ENCODE results near the gene DTD2.
"Not testable (repeated sequence)": the region's sequence is repeated elsewhere in the genome, so short reads cannot be mapped to it uniquely, and the experiment has no call there.

DTD2 gene

DNA sequence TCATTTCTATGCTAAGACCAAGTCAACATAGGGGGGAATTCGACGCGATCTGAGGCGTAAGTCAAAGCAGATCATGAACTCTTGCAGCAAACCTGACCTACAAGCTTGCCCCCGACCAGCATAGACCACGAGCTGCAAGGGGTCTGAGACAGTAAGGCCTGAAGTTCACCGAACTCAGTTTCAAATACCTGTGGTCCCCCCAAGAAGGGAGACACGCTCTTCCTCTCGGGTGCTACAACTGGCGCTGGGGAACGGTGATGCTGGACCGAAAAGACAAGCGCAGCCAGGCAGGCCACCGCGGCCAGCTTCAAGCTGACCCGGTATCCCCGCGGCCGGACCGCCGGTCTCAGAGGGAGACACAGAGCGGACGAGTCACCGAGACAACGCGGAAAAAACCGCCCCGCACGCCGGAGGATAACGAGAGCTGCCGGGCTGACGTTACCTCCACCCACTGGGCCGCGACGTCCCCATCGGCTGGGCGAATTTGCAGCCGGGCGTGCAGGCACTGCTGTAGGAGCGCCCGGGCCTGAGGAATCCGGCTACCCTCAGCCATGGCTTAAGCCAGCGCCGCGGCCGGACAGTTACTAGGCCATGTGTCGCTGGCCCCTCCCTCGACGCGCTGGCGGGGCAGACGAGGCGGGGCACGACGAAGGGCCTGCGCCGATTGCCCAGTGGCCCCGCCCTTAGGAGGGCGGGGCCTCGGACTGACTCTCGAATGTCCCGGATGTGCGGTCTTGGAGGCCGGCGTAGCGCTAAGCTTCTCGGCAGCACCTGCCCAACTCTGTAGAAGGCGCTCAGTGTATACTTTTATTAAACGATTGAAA, at the start of gene DTD2:
Gene DTD2, minus strand, starts transcription at position 666 of the 824 bp plus-strand sequence. Its CDS starts 113 bp downstream, at position 553.
- peak; percentile 76 to 91 (median 86) for DNase-seq

DNA sequence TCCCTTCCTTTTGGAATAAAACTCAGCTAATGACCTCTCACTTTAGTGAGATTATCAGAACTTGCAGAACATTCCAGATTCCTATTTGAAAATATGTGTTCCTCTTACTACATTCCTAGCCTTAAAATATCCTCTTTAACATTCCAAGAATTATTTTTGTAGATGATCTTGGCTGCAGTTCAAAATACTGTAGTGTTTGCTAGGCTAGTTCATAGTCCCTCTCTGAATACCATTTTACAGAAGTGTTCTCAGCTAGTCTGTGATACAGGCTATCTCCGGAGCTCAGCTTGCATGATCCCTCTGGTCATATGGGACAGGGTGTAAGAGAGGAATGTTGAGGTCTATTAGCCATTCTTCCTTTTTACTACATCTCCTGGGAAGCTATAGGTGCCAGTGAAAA, 48.1 kb upstream of the DTD2 start:
- no peak for DNase-seq

DNA sequence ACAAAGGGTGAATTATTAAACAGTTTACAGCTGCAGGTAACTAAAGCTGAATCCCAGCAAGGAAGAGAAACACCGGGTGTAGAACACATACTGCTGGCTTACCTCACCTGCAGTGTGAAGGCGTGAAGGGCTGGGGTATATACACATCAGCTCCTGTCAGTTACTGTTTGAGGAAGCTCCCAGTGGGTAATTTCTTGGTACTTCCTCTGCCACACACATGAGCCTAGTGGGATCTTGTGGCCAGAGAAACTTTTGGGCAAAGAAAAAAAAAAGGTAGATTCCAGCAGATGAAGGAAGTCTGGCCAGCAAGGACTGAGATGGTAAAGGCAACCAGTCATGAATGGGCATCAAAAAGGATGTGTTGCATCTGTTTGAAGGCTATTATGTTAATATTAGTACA, 44.6 kb upstream of the DTD2 start:
- no peak for DNase-seq

DNA sequence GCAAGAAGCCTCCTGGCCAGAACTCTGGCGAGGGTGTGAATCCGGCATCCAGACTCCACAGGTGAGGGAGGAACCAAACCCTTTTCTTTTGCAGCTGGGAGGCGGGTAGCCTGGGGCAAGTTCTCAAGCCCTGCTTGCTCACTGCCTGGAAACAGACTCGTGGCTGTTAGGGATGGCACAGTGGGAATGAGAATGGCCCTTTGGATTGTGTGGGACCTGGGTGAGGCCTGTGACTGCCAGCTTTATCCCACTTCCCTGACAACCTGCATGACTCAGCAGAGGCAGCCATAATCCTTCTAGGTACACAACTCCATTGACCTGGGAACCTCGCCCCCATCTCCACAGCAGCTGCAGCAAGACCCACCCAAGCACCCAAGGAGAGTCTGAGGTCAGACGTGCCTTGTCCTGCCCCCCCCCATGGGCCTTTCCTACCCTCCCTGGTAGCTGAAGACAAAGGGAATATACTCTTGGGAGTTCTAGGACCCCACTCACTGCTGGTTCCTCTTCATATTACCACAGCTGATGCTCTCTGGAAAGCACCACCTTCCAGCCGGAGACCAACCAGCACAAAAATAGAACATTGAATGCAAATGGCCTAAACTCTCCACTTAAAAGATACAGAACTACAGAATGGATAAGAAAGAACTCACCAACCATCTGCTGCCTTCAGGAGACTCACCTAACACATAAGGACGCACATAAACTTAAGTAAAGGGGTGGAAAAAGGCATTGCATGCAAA, 35.6 kb upstream of the DTD2 start:
- DNase-seq, result no peak

DNA sequence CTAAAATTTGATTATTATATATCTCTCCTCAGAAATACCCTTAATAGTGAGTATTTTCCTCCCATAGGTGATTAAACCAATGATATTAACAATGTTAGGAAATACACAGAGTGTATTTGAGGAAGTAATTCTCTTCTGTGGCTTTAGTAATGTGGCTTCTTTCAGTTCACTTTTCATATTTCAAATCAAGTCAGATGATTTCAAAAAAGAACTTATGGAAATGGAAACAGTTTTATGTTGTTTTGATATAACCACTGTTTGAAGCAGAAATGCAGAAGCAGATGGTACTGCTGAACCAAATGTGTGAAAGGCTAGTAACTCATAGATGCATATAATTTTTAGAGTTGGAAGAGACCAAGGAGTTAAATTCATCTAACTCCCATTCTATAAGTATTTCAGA, 32.4 kb upstream of the DTD2 start:
- no peak for DNase-seq

DNA sequence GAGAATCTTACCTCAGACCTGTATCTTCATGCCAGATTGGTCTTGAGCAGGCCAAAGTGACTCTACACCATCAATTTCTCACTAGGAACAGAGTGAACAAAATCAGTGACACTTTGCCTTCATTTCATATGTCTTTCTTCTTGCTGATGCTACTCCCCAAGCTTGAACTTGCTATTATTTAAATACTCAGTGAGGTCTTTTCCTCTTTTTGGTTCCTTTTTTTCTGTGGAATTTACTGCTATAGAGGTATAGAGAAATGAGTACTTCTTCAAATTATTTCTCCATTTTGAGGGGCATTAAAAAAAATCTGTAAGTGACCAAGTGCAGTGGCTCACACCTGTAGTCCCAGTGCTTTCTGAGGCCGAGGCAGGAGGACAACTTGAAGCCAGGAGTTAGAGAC, 30.6 kb upstream of the DTD2 start, which contains the start of gene GPR33:
Gene GPR33, minus strand, starts transcription at position 154 of the 400 bp plus-strand sequence. CDS start 4,074 bp downstream, outside the sequence.
- no peak for DNase-seq

DNA sequence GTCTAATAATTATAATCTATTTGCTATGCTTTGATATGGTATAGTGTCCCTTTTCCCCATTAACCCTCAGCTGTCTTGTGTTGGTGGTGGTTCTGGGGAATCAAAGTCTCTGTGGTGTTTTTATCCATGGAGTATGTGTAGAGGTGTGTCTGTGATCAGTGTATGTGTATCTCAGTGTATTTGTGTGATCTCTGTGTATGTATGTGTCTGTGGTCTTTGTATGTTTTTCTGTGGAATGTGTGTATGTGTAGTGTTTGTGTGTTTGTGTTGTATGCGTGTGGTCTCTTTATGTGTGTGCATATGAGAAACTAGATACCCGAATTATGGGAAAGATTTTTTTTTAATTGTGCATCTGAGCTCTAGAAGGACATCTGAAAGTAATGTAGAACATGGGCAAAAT, 29.5 kb upstream of the DTD2 start:
- no peak for DNase-seq

DNA sequence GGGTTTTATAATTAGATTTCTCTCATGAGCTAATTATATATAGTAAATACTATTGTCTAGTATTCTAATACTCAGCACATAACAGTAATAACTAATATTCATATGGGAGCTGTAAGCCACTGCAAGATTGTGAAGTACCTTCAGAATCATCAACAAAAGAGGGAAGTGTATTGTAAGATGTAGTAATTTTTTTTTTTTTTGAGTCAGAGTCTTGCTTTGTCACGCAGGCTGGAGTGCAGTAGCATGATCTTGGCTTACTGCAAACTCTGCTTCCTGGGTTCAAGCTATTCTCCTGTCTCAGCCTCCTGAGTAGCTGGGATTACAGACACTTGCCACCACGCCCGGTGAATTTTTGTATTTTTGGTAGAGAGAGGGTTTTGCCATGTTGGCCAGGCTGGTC, 27.4 kb upstream of the DTD2 start:
- DNase-seq, result no peak

DNA sequence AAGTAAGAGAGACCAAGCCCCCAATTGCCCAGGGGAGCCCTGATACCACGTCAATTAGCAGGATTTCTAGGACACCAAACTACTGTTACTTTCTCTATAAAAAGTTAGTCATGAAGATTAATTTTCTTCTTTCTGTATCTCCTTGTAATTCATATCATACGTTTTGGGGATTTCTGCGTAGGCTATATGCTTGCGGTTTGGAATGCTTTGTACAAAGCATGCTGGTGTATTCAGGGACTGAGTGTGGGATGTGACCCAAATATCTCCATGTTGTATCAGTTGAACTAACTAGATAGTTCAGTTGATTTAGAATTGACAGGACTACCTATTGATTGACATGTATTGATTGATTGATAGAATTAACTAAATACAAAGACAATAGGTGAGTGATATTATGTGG, 22.9 kb upstream of the DTD2 start:
- DNase-seq, result no peak

DNA sequence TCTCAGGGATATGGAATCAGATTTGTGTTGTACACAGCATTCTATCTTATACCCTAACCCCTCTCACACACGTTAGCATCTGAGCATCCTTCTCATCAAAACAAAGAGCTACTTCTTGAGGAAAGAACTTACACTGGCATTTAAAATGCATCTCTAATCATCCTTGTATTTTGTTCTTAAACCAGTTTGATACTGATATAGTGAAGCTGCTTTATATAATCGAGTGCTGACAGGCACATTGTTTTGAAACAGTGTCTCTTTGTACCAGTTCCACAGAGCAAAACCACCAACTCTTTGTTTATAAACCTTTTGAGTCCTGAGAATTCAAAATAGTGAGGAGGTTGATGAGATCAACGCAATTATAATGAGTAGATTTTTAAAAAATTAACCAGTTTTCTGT, 21.7 kb upstream of the DTD2 start:
- no peak for DNase-seq

DNA sequence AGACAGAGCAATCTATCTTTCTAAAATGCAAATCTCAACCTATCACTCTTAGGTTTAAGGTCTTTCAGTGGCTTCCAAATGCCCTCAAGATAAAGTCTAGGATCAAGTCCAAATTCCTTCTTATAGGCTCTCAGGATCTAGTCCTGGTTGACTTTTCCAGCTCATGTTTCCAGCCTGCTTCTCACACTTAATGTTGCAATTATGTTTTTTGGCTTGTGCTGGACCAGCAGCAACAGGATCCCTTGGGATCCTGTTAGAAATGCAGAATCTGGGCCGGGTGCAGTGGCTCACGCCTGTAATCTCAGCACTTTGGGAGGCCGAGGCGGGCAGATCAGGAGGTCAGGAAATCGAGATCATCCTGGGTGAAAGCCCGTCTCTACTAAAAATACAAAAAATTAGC, 19.9 kb upstream of the DTD2 start:
- no peak for DNase-seq

DNA sequence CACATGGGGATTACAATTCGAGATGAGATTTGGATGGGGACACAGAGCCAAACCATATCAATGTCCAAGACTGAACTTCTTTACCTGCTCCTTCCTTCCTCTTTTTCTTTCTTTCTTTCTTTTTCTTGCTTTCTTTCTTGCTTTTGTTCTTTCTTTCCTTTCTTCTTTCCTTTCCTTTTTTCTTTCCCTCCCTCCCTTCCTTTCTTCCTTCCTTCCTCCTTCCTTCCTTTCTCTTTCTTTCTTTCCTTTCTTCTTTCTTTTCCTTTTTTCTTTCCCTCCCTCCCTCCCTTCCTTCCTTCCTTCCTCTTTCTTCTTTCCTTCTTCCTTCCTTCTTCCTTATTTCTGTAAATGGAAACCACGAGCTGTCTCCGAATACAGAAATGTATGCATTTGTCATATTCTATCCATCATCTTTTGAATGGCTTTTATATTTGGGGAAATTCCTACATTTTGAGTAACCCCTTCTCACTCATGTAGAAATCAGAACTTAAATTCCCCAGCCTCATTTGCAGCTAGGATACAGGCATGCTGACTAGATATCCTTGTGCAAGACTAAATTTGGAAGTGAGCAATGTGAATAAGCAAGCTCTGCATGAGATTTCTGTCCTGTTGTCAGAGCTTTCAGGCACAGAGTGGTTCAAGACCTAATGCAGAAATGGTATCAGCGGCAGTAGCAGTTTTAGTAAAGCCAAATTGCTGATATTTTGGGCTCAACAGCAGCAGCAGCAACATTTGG, 19.0 kb upstream of the DTD2 start:
- DNase-seq, result no peak

DNA sequence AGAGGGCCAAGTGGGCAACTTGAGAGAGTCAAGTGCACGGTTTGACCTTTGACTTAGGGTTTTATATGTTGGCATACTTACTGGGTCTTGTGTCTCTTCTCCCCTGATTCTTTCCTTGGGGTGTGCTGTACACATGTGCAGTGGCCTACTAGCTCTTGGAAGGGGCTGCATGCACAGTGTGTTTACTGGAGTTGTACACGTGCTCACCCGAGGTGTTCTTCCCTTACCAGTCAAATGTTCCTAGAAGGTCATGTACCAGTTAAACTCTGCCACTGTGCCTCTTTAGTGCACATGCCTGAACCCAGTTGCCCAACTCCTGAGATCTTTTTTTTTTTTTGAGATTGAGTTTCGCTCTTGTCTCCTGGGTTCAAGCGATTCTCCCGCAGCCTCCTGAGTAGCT, 9.2 kb upstream of the DTD2 start:
- no peak for DNase-seq

DNA sequence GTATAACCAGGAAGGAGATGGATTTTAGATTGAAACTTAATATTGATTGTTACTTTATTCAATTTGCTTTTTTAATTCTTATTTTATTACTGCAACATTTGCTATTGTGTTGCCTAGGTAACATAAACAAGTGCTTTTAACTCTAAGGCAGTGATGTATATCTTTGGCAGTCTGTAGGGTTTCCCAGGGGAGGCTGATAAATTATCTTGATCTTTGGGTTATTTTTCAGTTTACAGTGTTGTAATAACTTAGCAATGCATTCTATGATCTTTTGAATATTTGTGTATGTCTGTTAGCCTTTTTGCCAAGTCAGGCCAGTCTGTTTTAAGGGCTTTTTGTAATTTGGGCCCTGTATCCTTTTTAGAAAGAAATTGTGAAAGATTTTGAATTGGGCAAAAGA, 7.8 kb upstream of the DTD2 start:
- no peak for DNase-seq

DNA sequence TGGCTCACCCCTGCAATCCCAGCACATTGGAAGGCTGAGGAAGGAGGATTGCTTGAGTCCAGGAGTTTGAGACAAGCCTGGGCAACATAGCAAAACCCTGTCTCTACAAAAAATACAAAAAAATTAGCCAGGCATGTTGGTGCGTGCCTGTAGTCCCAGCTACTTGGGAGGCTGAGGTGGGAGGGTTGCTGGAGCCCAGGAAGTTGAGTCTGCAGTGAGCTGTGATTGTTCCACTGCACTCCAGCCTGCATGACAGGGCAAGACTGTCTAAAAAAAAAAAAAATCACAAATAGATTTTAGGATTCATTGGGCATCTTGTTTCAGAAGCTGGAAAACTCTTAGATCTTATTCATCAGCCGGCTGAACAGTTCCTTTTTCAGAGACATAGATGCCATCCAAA, 5.1 kb upstream of the DTD2 start:
- DNase-seq, result not testable (repeated sequence)

DNA sequence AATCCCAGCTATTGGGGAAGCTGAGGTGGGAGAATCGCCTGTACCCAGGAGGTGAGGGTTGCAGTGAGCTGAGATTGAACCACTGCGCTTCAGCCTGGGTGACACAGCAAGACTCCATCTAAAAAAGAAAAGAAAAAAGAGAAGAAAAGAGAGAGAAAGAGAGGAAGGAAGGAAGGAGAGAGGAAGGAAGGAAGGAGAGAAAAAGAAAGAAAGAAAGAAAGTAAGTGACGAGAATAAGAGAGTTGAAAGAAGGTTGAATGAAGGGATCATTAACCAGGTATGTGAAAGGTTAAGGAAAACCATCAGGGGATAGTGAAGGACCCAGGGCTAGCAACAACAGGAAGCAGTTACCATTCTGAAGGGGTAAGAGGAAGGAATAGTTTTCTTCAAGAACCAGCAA, 4.2 kb upstream of the DTD2 start:
- DNase-seq, result no peak

DNA sequence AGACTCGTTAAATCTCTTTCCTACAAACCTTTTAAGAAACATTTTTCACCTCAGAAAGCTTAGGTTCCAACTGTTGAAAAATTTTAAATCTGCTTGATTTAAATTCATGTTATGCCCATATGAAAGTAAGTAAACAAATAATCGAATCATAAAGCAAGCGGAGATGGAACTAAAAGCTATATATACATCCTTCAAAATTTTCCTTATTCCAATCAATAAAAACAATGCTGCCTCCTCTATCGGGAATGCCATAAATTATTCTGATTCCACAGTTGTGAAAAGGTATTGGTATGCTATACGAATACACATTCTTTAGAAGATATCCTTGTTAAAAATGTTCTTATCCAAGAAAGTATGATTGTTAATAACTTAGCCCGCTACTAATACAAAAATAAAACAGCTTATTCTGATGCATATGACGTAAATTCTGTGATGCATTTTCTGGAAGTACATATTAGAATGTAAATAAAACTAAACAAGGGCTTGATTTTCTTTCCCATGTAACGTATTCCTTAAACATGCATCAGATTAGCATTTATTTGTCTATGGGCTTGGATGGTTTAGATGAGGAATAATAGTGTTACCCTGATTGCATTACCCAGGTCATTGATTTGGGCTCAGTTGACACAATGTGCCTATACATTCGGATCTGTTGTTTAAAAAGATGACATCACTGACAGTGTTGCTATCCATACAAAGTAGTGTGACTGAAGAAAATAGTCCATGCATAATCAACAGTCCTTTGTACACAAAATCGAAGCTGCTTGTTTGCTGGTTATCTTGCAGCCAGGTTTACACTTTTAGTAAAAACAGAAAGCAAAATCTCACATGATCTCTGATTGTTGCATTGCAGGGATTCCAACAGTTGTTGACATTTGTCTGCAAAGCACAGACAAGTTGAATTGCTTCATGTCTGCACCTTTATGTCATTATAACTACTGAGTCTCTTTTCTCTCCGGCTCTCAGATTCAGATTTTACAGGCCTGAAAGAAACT, 656 bp upstream of the DTD2 start:
- no peak for DNase-seq

DNA sequence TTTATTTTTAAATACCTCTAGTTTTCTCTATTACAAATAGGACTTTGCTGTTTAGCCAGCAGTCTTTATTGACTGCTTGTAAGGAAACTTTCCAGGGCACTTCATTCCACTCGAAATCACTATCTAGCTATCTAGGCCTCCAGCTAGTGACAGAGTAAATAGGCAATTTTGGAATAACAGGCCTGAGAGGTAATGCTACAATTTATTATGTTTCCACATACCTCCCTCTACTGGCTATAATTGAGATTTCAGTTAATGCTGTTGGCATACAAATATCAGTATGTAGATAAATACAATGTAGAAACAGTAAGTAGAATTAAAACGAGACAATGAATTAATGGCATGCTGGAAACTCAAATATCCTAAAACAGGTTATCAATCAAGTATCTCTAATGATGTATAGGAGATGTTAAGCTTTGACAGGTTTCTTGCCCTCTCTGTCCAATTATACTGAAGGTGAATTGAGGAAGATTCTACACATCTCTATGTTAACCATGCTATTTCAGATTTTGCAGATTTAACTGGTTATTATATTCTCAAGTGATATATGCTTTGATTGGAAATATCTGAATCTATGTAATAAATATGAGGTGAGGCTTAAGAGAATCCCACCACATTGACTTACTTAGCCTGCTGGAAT, 7.2 kb downstream of the DTD2 start:
- DNase-seq, result no peak

DNA sequence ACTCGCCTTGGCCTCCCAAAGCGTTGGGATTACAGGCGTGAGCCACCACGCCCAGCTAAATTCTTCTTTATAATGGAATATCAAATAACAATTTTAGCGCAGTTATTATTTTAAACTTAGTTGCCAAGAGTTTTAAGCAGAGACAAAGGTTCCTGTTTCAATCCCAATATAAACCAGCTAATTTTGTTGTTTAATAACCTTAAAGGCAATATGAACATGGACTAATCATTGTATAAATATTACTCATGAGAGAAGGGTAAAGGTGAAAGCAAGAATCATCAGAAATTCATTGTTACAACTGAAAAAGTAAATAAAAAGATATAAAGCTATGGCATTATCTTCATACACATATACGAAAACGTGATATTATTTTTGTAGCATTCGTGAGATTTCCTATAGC, 8.2 kb downstream of the DTD2 start:
- no peak for DNase-seq

DNA sequence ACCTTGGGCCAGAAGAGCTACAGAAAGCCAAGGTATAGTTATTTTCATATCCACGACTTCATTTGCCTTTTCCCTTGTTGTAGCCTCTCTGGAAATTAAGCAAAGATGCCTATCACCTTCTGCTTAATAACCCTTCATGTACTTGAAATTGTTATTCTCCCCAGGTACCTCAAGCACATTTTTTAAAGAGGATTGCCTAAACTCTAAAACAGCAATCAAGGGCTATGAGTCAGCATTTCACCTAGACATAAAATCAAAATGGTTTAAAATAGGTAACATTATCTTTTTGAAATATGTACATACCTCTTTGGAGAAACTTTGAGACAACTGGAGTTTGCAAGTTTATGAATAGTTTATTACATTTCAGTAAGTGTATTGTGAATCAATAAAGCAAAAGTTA, 11.6 kb downstream of the DTD2 start:
- DNase-seq, result no peak

DNA sequence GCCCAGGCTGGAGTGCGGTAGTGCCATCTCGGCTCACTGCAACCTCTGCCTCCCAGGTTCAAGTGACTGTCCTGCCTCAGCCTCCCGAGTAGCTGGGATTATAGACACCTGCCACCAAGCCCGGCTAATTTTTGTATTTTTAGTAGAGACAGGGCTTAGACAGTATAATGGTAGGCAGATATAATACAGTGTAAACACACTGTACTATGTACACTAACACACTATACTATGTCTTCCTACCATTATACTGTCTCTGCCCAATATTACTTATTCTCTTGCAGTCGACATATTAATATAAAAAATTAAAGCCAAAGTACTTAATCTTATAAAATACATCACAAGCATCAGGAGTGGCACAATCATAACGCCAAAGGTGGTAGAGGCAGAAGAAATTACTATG, 15.0 kb downstream of the DTD2 start:
- DNase-seq, result no peak
